ENCODE results near the gene RNF14. TPM values are rescaled to one million over a fixed set of nuclear protein-coding genes. Genes with fewer than 3 reads are reported as not detected.

RNF14 gene
- total and polyA plus RNA-seq, 2 experiments from 2014 or later: 8.9 to 19.0 TPM

GRCh38 chr5:141992349-141992963 lies 23.6 kb downstream of the RNF14 start:
- ATAC-seq (peak; percentile 80), DNase-seq (ENCODE audit: low spot score) (peak; percentile 88)
- Mint-ChIP-seq H3K27me3 (ENCODE audit: insufficient read depth, low read depth, poor library complexity) (no peaks in the 10 kb centered on the region), H3K36me3 (ENCODE audit: low read depth) (peaks cover 13% of the 10 kb centered on the region), H3K27ac (no peak overlapping the region), H3K4me3 (no peak overlapping the region), H3K9me3 (no peaks in the 10 kb centered on the region), H3K4me1 (no peaks in the 10 kb centered on the region)
- no peak overlapping the region for H3K4me3 ChIP-seq
- H3K9me2 ChIP-seq (ENCODE audit: insufficient read depth): no peaks in the 10 kb centered on the region
- no peaks in the 10 kb centered on the region; the same call in 1 of the 2 replicates for H3K79me2 ChIP-seq (replicated peaks; ENCODE audit: insufficient read depth)
- no peak overlapping the region for H3K4me2 ChIP-seq
- H3F3A ChIP-seq (replicated peaks; ENCODE audit: low read depth): no peaks in the 10 kb centered on the region
- TF ChIP-seq ZNF114 (CRISPR knock-in tag; IDR thresholded peaks at IDR 0.05): no peak
- TF ChIP-seq ZNF462 (CRISPR knock-in tag; IDR thresholded peaks at IDR 0.05): no peak
- no peak for TF ChIP-seq JUNB (IDR thresholded peaks at IDR 0.05; ENCODE audit: unreplicated experiment)
- TF ChIP-seq EZH2phosphoT487 (IDR thresholded peaks at IDR 0.05; ENCODE audit: unreplicated experiment): no peak
- TF ChIP-seq CTCF (conservative IDR thresholded peaks at IDR 0.05; ENCODE audit: low read depth in 2 of 2): peak; percentile 78 to 92
- peaks cover 3% of the 10 kb centered on the region; the same call in 1 of the 2 replicates for H3K36me3 ChIP-seq (ENCODE audit: insufficient read depth)
- no peak overlapping the region for H3K27ac ChIP-seq (ENCODE audit: low read depth)
- H4K20me1 ChIP-seq (replicated peaks; ENCODE audit: insufficient read depth): no peaks in the 10 kb centered on the region
- no peak overlapping the region for H2AFZ ChIP-seq
- H3K4me1 ChIP-seq (ENCODE audit: insufficient read depth): no peaks in the 10 kb centered on the region
- no peaks in the 10 kb centered on the region for H3K27me3 ChIP-seq (ENCODE audit: insufficient read depth)
